Measurements from ENCODE around the gene NOP53.
"Not testable (repeated sequence)": the region's sequence is repeated elsewhere in the genome, so short reads cannot be mapped to it uniquely, and the experiment has no call there.

NOP53 gene

GRCh38 chr19:47766670-47767069, 21.3 kb downstream of the NOP53 start:
- ATAC-seq (ENCODE audit: insufficient read depth, low read depth) (no peak), DNase-seq (no peak)
- Histone ChIP-seq H3K9me3 (ENCODE audit: insufficient read depth, low read length, severe bottlenecking) (no peaks in the 10 kb centered on the region), H4K20me1 (ENCODE audit: insufficient read depth, low read length) (no peaks in the 10 kb centered on the region; the same call in 1 of the 2 replicates), H3K4me3 (ENCODE audit: low read depth in 1 of 2, low read length in 2 of 2) (no peak overlapping the region), H3K27ac (ENCODE audit: low read length) (no peak overlapping the region), H3K27me3 (ENCODE audit: insufficient read depth, low read length, poor library complexity) (peaks cover 4% of the 10 kb centered on the region), H3K4me1 (ENCODE audit: insufficient read depth, low read length) (no peaks in the 10 kb centered on the region), H2AFZ (ENCODE audit: low read depth, low read length) (no peak overlapping the region), H3K36me3 (ENCODE audit: insufficient read depth, low read length) (no peaks in the 10 kb centered on the region), H3K4me2 (ENCODE audit: insufficient read depth, low read length) (no peak overlapping the region), H3K79me2 (ENCODE audit: insufficient read depth, low read length) (no peaks in the 10 kb centered on the region), H3K9ac (ENCODE audit: low read depth, low read length) (no peak overlapping the region)
- TF ChIP-seq CTCF (IDR thresholded peaks at IDR 0.05; ENCODE audit: borderline replicate concordance, extremely low read depth, low read length, poor library complexity, severe bottlenecking) (no peak), EZH2 (IDR thresholded peaks at IDR 0.05; ENCODE audit: borderline replicate concordance, low read depth, low read length, severe bottlenecking) (no peak)

GRCh38 chr19:47767349-47767748, 22.0 kb downstream of the NOP53 start:
- Histone ChIP-seq H3K9ac (ENCODE audit: low read depth, low read length) (no peak overlapping the region), H3K27me3 (ENCODE audit: insufficient read depth, low read length, poor library complexity) (peaks cover 4% of the 10 kb centered on the region), H4K20me1 (ENCODE audit: insufficient read depth, low read length) (no peaks in the 10 kb centered on the region; the same call in 1 of the 2 replicates), H2AFZ (ENCODE audit: low read depth, low read length) (no peak overlapping the region), H3K4me3 (ENCODE audit: low read depth in 1 of 2, low read length in 2 of 2) (no peak overlapping the region), H3K36me3 (ENCODE audit: insufficient read depth, low read length) (no peaks in the 10 kb centered on the region), H3K27ac (ENCODE audit: low read length) (no peak overlapping the region), H3K4me2 (ENCODE audit: insufficient read depth, low read length) (no peak overlapping the region), H3K4me1 (ENCODE audit: insufficient read depth, low read length) (no peaks in the 10 kb centered on the region), H3K79me2 (ENCODE audit: insufficient read depth, low read length) (no peaks in the 10 kb centered on the region), H3K9me3 (ENCODE audit: insufficient read depth, low read length, severe bottlenecking) (no peaks in the 10 kb centered on the region)
- DNase-seq: no peak
- no peak for TF ChIP-seq EZH2 (IDR thresholded peaks at IDR 0.05; ENCODE audit: borderline replicate concordance, low read depth, low read length, severe bottlenecking)
- no peak for TF ChIP-seq CTCF (IDR thresholded peaks at IDR 0.05; ENCODE audit: borderline replicate concordance, extremely low read depth, low read length, poor library complexity, severe bottlenecking)
- ATAC-seq (ENCODE audit: insufficient read depth, low read depth): no peak

GRCh38 chr19:47768604-47769003, 23.3 kb downstream of the NOP53 start:
- H3K9me3 ChIP-seq (ENCODE audit: insufficient read depth, low read length, severe bottlenecking): no peaks in the 10 kb centered on the region
- peaks cover 4% of the 10 kb centered on the region for H3K27me3 ChIP-seq (ENCODE audit: insufficient read depth, low read length, poor library complexity)
- ATAC-seq (ENCODE audit: insufficient read depth, low read depth) (no peak), DNase-seq (no peak)
- no peaks in the 10 kb centered on the region for H3K36me3 ChIP-seq (ENCODE audit: insufficient read depth, low read length)
- no peak overlapping the region for H2AFZ ChIP-seq (ENCODE audit: low read depth, low read length)
- H3K27ac ChIP-seq (ENCODE audit: low read length): no peak overlapping the region
- no peak overlapping the region for H3K4me3 ChIP-seq (ENCODE audit: low read depth in 1 of 2, low read length in 2 of 2)
- TF ChIP-seq EZH2 (IDR thresholded peaks at IDR 0.05; ENCODE audit: borderline replicate concordance, low read depth, low read length, severe bottlenecking) (no peak), CTCF (IDR thresholded peaks at IDR 0.05; ENCODE audit: borderline replicate concordance, extremely low read depth, low read length, poor library complexity, severe bottlenecking) (no peak)
- no peak overlapping the region for H3K9ac ChIP-seq (ENCODE audit: low read depth, low read length)
- H3K79me2 ChIP-seq (ENCODE audit: insufficient read depth, low read length): no peaks in the 10 kb centered on the region
- H3K4me2 ChIP-seq (ENCODE audit: insufficient read depth, low read length): no peak overlapping the region
- no peaks in the 10 kb centered on the region for H3K4me1 ChIP-seq (ENCODE audit: insufficient read depth, low read length)
- no peaks in the 10 kb centered on the region; the same call in 1 of the 2 replicates for H4K20me1 ChIP-seq (ENCODE audit: insufficient read depth, low read length)

- Histone ChIP-seq H2AFZ (ENCODE audit: low read depth, low read length) (no peak overlapping the region), H4K20me1 (ENCODE audit: insufficient read depth, low read length) (no peaks in the 10 kb centered on the region; the same call in 1 of the 2 replicates), H3K36me3 (ENCODE audit: insufficient read depth, low read length) (no peaks in the 10 kb centered on the region), H3K27me3 (ENCODE audit: insufficient read depth, low read length, poor library complexity) (peaks cover 4% of the 10 kb centered on the region), H3K9ac (ENCODE audit: low read depth, low read length) (no peak overlapping the region), H3K27ac (ENCODE audit: low read length) (no peak overlapping the region), H3K9me3 (ENCODE audit: insufficient read depth, low read length, severe bottlenecking) (no peaks in the 10 kb centered on the region), H3K4me1 (ENCODE audit: insufficient read depth, low read length) (no peaks in the 10 kb centered on the region), H3K4me3 (ENCODE audit: low read depth in 1 of 2, low read length in 2 of 2) (no peak overlapping the region), H3K4me2 (ENCODE audit: insufficient read depth, low read length) (no peak overlapping the region), H3K79me2 (ENCODE audit: insufficient read depth, low read length) (no peaks in the 10 kb centered on the region)
- TF ChIP-seq CTCF (IDR thresholded peaks at IDR 0.05; ENCODE audit: borderline replicate concordance, extremely low read depth, low read length, poor library complexity, severe bottlenecking) (no peak), EZH2 (IDR thresholded peaks at IDR 0.05; ENCODE audit: borderline replicate concordance, low read depth, low read length, severe bottlenecking) (no peak)
- DNase-seq (no peak), ATAC-seq (ENCODE audit: insufficient read depth, low read depth) (no peak)
Measured at GRCh38 chr19:47769534-47769933, 24.2 kb downstream of the NOP53 start.

- not testable (repeated sequence) for H3K27ac ChIP-seq (ENCODE audit: low read length)
Measured at GRCh38 chr19:47771291-47771690, 25.9 kb downstream of the NOP53 start.

More at GRCh38 chr19:47771291-47771690, 25.9 kb downstream of the NOP53 start:
- H3K36me3 ChIP-seq (ENCODE audit: insufficient read depth, low read length); H2AFZ ChIP-seq (ENCODE audit: low read depth, low read length); H3K4me2 ChIP-seq (ENCODE audit: insufficient read depth, low read length); H3K9ac ChIP-seq (ENCODE audit: low read depth, low read length); DNase-seq; H3K27me3 ChIP-seq (ENCODE audit: insufficient read depth, low read length, poor library complexity); H3K9me3 ChIP-seq (ENCODE audit: insufficient read depth, low read length, severe bottlenecking); H3K4me3 ChIP-seq (ENCODE audit: low read depth in 1 of 2, low read length in 2 of 2); H3K4me1 ChIP-seq (ENCODE audit: insufficient read depth, low read length); H4K20me1 ChIP-seq (ENCODE audit: insufficient read depth, low read length); ATAC-seq (ENCODE audit: insufficient read depth, low read depth); H3K79me2 ChIP-seq (ENCODE audit: insufficient read depth, low read length): not testable (repeated sequence)
